K562 treated with DMSO at 1 percent for 4 hours (cell line): ENCODE results near the gene MS4A4E. TPM values are rescaled to one million over a fixed set of nuclear protein-coding genes. Genes with fewer than 3 reads are reported as not detected.

Experiments used
- total RNA-seq: library from RNA; unstranded; fragments of 300-600 nt; gene quantifications from 2 replicates; pipeline ENCODE4 v1.2.3, GENCODE V29; 2022; ENCODE audit not compliant: insufficient read depth

MS4A4E gene
- 1.4 TPM in 1 of 2 replicates, not detected in the other for total RNA-seq

GRCh38 chr11:60242740-60243239 is at the start of gene MS4A4E:
Gene MS4A4E (minus strand): TSS chr11:60243137. CDS start chr11:60230055, 13,082 bp downstream.

DNA sequence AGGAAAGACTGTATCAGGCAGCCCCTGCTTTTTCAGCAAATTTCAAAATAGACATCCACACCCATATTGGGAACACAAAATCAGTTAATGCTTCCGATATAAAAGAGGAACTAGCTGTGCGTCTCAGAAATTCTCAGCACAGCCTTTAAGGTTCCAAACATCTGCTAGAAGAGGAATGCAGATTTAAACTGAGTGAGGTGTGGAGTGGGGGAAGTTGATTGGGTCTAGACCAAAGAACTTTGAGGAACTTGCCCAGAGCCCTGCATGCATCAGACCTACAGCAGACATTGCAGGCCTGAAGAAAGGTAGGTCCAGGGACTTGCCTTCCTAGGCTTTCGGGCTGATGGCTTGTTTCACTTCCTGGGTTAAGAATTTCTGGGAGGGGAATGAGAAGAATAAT is 37.5 kb upstream of the MS4A4E start, which contains the start of gene MS4A4A:
TSS of gene MS4A4A (plus strand) at position 255 of the 400 bp plus-strand sequence. CDS start at position 265, 10 bp downstream.

GRCh38 chr11:60182541-60183330 is 60.2 kb downstream of the MS4A4E start, which contains the start of gene MS4A6A:
Gene MS4A6A (minus strand): TSS chr11:60183083. CDS start chr11:60181727, 1,356 bp downstream.

Other genes starting within 250 kb of the MS4A4E start
- gene OOSP4B, start 226.0 kb downstream of the MS4A4E start, total RNA-seq: not detected in 2 replicates
- not detected in 2 replicates for gene OOSP2, start 202.7 kb downstream of the MS4A4E start, total RNA-seq
- gene MS4A3, start 186.5 kb downstream of the MS4A4E start, total RNA-seq: 119 and 133 TPM in 2 replicates
- gene MS4A2, start 154.5 kb downstream of the MS4A4E start, total RNA-seq: 6.0 and 10.1 TPM in 2 replicates
- 0.86 and 3.4 TPM in 2 replicates for gene MS4A6A, start 60.1 kb downstream of the MS4A4E start, total RNA-seq
- 0.81 TPM in 1 of 2 replicates, not detected in the other for gene MS4A4A, start 37.5 kb upstream of the MS4A4E start, total RNA-seq
- gene MS4A6E, start 84.1 kb upstream of the MS4A4E start, total RNA-seq: not detected in 2 replicates
- gene MS4A7, start 135.4 kb upstream of the MS4A4E start, total RNA-seq: not detected in 2 replicates
- gene MS4A14, start 153.3 kb upstream of the MS4A4E start, total RNA-seq: not detected in 2 replicates
- not detected in 2 replicates for gene MS4A5, start 186.4 kb upstream of the MS4A4E start, total RNA-seq
- gene MS4A1, start 212.7 kb upstream of the MS4A4E start, total RNA-seq: not detected in 2 replicates
- gene MS4A12, start 249.6 kb upstream of the MS4A4E start, total RNA-seq: not detected in 2 replicates